HG03460 (cell line): ENCODE results near the gene RGMA.

Experiments used
- ATAC-seq: cut with Tn5 transposase; IDR thresholded peaks from one replicate; pipeline ENCODE4 v1.9.1; 2021; ENCODE audit not compliant: unreplicated experiment

The RGMA gene, protein sequence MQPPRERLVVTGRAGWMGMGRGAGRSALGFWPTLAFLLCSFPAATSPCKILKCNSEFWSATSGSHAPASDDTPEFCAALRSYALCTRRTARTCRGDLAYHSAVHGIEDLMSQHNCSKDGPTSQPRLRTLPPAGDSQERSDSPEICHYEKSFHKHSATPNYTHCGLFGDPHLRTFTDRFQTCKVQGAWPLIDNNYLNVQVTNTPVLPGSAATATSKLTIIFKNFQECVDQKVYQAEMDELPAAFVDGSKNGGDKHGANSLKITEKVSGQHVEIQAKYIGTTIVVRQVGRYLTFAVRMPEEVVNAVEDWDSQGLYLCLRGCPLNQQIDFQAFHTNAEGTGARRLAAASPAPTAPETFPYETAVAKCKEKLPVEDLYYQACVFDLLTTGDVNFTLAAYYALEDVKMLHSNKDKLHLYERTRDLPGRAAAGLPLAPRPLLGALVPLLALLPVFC

DNA sequence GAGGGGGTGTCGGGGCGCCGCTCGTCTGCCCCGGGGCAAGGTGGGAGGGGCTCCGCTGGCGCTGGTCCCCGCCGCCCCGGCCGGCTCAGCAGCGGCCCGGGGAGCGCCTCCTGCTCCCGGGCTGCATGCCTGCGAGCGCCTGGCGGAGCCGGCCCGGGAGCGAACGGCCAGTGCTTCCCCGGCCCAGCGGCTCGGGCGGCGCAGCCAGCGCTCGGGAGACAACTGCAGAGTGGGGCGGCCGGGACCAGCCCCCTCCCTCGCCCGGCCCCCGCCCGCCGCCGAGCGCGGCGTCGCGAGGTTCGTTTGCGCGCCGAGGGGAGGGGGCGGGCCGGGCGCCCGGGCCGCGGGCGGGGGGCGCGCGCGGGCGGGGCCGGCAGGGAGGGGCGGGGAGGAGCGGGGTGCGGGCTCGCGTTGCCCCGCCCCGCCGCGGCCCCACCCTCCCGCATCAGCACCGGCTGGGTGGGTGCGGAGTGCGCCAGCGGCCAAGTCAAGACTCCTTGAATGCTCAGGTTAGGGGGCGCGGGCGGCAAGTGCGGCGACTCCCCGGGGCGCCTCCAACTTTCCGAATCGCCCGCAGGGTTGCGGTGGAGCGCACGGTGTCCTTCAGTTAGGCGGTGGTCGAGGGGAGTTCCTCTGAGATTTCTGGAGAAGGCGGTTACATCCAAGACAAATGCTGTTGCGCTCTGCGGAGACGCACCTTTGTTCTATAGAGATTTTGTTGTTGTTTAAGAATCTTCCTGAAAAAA lies at the start of gene RGMA:
Gene RGMA, minus strand, starts transcription at position 231 of the 746 bp plus-strand sequence. CDS start 279 bp downstream, outside the sequence.
- no peak for ATAC-seq

DNA sequence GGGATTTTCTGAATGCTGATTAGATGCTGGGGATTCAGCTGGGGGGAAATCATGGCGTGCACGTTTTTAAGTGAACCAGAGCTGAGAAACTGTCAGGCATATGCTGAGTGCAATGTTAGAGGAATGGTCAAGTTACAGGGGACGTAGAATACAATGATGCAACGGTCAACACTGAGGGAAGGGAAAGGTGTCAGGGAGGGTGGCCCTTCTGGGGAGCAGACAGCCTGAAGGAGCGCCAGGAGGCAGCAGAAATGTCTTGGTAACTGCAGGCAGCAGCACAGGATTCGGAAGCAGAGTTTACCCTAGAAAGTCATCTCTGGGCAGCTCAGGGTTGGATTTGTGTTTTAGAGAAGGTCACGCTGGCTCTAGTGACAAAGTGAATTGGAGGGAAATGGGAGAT lies 47.6 kb upstream of the RGMA start:
- no peak for ATAC-seq

GRCh38 chr15:93135997-93136397 lies 47.0 kb upstream of the RGMA start:
- no peak for ATAC-seq

GRCh38 chr15:93135459-93135858 lies 46.4 kb upstream of the RGMA start:
- ATAC-seq = no peak

DNA sequence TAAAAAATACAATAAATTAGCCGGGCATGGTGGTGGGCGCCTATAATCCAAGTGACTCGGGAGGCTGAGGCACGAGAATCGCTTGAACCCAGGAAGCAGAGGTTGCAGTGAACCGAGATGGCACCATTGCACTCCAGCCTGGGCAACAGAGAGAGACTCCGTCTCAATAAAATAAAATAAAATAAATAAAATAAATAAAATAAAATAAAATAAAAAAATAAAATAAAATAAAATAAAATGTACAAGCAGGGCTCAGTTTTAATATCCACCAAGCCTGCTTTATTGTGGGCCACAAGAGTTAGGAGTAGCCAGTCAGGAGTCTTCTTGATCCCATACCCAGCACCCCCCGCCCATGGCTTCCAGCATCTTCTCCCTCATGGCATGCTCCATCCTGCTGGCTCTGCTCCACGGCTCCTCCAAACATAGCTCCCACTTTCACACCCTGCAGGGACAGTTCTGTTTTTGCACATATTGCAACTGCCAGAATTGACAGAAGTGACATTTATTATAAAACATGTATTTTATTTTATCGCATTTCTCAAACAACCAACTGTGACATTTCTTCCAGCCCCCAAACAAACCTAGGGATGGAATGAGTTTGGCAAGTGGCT lies 42.6 kb upstream of the RGMA start:
- no peak for ATAC-seq

DNA sequence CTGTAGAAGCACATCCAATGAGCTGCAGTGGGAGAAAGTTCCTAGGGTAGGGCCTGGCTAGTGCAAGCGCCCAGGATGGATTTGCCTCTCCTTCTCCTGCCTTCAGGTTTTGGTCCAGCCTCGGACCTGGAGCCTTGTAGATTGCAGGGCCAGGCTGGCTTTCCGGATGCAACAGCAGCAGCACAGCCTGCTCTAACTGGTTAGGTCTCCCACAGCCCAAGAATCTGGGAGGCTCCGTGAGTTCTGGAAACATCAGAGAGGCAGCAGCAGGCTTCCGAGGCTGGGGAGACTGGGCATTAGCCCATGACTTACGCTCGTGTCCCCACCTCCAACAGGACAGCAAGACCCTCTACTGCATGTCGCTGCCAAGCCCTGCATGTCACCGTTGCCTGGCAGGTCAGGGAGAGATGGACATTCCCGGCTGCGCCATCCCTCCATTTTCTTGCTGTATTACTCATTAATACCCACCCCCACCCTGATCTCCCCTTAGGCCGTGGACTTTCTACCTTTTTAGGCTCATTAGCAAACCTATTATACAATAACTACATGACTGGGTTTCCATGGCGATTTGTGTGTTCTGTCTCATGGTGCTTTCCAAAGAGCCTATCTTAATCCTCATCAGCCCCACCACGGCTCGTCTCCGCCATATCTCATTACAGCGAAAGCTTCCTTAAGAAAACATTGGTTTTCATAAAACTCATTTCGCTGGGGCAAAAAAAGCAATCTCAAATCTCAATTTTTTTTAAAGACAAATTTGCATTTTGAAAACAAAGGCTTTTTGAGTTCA lies 40.9 kb upstream of the RGMA start:
- no peak for ATAC-seq

DNA sequence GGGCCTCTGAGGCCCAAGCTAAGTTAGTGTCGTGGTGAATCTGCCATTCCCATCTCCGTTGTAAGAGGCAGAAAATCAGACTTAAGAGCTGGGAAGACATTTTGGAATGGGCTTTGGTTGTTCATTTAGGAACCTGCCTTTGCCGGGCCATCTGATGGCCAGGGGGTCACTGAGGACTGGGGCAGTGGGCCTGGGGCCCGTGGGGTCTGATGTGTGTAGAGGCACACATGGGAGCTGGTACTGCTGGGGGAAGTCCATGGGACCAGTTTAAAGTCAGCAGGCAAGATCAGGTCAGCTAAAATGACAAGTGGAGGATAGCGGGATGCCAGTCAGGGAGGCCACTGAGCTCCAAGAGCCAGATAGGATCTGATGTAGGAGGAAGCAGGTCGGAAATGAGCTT lies 38.3 kb upstream of the RGMA start:
- no peak for ATAC-seq

- no peak for ATAC-seq
Observed at GRCh38 chr15:93126599-93126998, 37.6 kb upstream of the RGMA start.

DNA sequence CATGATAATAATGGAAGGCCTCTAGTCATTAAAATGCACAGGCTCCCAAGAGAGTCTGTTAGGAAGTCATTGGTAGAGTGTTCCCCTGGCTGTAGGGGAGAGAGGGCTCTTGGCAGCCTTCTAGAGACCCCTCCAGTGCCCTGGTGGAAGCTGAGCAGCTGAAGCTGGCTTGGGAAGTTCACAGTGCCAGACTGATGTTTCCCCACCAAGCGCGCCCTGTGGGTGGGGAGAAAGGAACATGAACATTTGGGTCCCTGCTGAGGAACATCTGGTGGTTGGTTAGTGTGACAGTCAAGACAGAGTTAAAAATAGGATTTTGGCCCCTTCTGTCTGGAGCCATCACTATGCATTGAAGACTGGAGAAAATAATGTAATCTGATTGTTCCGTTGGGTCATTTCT lies 37.1 kb upstream of the RGMA start:
- no peak for ATAC-seq

- ATAC-seq = no peak
Observed at GRCh38 chr15:93124126-93124525, 35.1 kb upstream of the RGMA start.

- ATAC-seq = no peak
Observed at GRCh38 chr15:93121973-93122910, 33.2 kb upstream of the RGMA start.

- ATAC-seq = no peak
Observed at GRCh38 chr15:93121107-93121506, 32.1 kb upstream of the RGMA start.

DNA sequence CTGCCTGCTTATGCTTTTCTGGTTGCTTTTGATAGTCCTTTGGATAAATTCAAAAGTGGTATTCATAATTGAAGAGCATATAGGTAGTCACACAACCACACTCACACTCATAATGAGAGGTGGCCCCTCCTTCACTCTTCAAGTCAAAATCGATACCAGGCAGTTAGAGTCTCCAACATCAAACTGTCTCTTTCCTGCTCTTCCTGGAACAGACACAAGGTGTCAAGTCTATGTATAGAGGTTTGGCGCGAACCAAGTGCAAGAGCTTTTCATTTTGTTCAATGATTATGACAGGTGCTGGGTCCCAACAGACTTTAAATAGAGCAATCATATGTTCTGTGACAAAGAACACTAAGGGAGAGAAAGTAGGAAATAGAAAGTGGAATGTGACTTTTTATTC lies 29.9 kb upstream of the RGMA start:
- ATAC-seq = no peak

- ATAC-seq = no peak
Observed at GRCh38 chr15:93111451-93111850, 22.4 kb upstream of the RGMA start.

DNA sequence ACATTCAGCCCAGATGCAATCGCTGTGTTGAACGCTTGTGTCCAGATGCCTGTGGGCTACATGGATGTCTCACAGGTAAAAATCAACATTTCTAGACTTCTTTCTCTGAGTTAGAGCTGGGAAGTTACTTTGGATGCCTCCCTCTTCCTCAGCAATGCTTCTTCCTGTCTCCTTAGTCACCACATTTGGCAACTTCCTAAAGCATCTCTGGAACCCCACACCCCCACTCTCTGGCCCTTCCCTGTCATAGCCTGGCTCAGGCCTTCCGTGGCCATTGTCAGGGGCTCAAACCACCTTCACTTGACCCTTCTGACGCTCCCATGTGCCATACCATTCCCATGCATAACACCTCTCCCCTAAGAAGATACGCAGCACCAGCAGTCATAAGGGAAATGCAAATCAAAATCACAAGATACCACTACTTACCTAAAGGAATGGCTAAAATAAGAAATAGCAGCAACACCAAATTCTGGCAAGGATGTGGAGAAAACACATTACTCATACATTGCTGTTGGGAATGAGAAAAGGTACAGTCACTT lies 21.6 kb upstream of the RGMA start:
- no peak for ATAC-seq

DNA sequence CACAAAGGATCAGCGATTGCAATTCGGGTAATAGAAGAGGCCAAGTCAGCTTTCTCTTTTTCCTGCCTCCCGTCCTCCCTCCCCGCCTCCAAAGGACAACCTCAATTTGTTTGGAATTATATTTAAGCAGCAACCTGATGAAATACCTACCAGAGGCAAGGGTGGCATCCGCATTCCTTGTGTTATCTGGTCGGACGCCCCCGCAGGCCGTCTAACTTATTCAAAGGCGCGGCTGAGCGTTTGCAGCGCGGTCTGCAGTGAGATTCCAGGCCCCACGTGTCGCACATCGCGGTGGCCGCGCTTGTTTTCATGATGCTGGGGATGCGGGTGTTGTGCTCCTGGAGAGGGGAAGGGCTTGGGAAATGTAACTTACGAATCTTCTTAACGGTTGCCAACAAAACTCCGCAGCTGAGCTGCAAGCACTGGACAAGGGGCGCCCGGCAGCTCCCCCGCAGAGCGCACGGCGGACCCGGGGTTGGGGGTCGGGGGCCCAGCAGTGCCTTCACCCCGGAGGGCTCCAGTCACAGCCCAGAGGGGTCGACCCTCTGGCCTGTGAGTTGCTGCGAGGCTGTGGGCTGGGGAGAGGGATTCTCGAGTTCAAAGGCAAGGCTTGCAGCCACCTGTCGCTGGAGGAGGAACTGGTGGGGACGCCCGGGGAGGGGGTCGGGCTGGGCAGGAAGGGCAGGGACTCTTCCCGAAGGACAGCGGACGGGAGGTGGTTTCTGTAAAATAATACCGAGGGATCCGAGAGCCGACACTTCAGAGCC lies 20.5 kb upstream of the RGMA start:
- no peak for ATAC-seq

GRCh38 chr15:93107646-93108045 lies 18.6 kb upstream of the RGMA start:
- ATAC-seq = no peak

DNA sequence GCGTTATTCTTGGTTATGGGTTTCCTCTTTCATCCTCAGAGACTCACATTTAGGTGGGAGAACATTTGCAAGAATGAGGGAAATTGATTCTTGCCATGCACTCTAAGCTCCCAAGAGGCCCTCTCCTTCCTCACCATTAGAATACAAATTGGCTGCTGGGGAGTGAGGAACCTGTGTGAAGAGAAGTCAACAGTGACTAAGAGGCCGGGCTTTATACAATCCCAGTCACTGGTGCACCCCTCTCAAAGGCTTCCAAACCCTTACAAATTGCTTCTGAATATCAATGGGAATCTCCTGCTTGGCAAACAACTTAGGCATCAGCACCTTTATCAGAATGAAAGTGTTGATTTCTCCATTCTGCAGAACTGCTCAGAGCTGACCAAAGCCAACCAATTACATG lies 16.5 kb upstream of the RGMA start:
- no peak for ATAC-seq

DNA sequence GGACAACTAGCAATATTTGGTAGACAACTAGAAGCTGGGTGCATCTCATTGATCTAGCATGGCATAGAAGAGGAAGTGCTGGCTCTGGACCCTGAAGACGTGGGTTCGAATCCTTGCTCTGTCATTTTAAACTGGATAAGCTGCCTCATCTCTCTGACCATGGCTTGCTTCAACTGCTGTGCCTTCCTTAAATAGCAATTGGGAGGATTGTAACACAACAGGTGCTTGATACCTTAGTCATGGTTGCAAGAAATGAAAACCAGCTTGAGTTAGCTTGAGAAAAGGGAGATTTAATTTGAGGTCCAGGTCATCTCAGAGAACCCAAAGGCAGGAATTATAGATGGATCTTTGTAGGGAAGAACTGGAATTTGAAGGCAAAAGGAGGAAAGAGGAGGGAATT lies 14.8 kb upstream of the RGMA start:
- ATAC-seq = no peak
